ENCODE data around the gene NECTIN1.

GRCh38 chr11:119700030-119700429 is 29.0 kb downstream of the NECTIN1 start:
- no peak for TF ChIP-seq EZH2 (IDR thresholded peaks at IDR 0.05)
- no peak for TF ChIP-seq POLR2AphosphoS5 (IDR thresholded peaks at IDR 0.05; ENCODE audit: borderline replicate concordance, low read depth, low read length)

Measured in SK-N-MC (cell line).